GM19025 (cell line): Measurements from ENCODE around the gene ALDH1A3.
"Not testable (repeated sequence)": the region's sequence is repeated elsewhere in the genome, so short reads cannot be mapped to it uniquely, and the experiment has no call there.

Experiments used
- ATAC-seq: cut with Tn5 transposase; IDR thresholded peaks from one replicate; pipeline ENCODE4 v1.9.1; 2021; ENCODE audit warnings: mild to moderate bottlenecking, low read depth, moderate library complexity; ENCODE audit not compliant: unreplicated experiment

The ALDH1A3 gene

GRCh38 chr15:100879464-100880138 lies at the start of gene ALDH1A3:
ALDH1A3 (plus strand) TSS chr15:100879831; CDS start chr15:100879908, 77 bp downstream.
- no peak for ATAC-seq

- no peak for ATAC-seq
Measured at GRCh38 chr15:100831467-100831866, 48.2 kb upstream of the ALDH1A3 start.

- no peak for ATAC-seq
Measured at GRCh38 chr15:100832149-100832942, 47.3 kb upstream of the ALDH1A3 start.

- no peak for ATAC-seq
Measured at GRCh38 chr15:100833417-100834389, 45.9 kb upstream of the ALDH1A3 start.

- no peak for ATAC-seq
Measured at GRCh38 chr15:100834731-100835130, 44.9 kb upstream of the ALDH1A3 start.

GRCh38 chr15:100835636-100836035 lies 44.0 kb upstream of the ALDH1A3 start:
- no peak for ATAC-seq

- ATAC-seq: no peak
Measured at GRCh38 chr15:100836501-100836900, 43.1 kb upstream of the ALDH1A3 start.

GRCh38 chr15:100841426-100841825 lies 38.2 kb upstream of the ALDH1A3 start:
- no peak for ATAC-seq

GRCh38 chr15:100842756-100843730 lies 36.6 kb upstream of the ALDH1A3 start:
- ATAC-seq: no peak

GRCh38 chr15:100844167-100844566 lies 35.5 kb upstream of the ALDH1A3 start:
- ATAC-seq: no peak

- no peak for ATAC-seq
Measured at GRCh38 chr15:100844778-100845177, 34.9 kb upstream of the ALDH1A3 start.

- ATAC-seq: no peak
Measured at GRCh38 chr15:100847194-100847593, 32.4 kb upstream of the ALDH1A3 start.

- no peak for ATAC-seq
Measured at GRCh38 chr15:100849021-100849854, 30.4 kb upstream of the ALDH1A3 start.

- ATAC-seq: no peak
Measured at GRCh38 chr15:100849855-100850218, 29.8 kb upstream of the ALDH1A3 start.

GRCh38 chr15:100851428-100852015 lies 28.1 kb upstream of the ALDH1A3 start:
- ATAC-seq: not testable (repeated sequence)

GRCh38 chr15:100852630-100853029 lies 27.0 kb upstream of the ALDH1A3 start:
- no peak for ATAC-seq

GRCh38 chr15:100853676-100854440 lies 25.8 kb upstream of the ALDH1A3 start:
- no peak for ATAC-seq

- no peak for ATAC-seq
Measured at GRCh38 chr15:100856867-100857266, 22.8 kb upstream of the ALDH1A3 start.
